PFSK-1 (cell line): ENCODE results near the gene FUBP3.

ENCODE experiments used
- FOXP2 ChIP-seq: optimal IDR thresholded peaks from 2 replicates; pipeline ENCODE3; 2011; ENCODE audit warnings: borderline replicate concordance, control low read depth, inconsistent platforms; ENCODE audit not compliant: insufficient read depth; ENCODE audit errors: extremely low read length, extremely low read depth
- POLR2AphosphoS5 ChIP-seq: IDR thresholded peaks from 2 replicates; pipeline ENCODE4 v1.6.1; 2012; ENCODE audit warnings: low read depth, mild to moderate bottlenecking, control low read depth, low read length, moderate library complexity
- SIN3A ChIP-seq: IDR thresholded peaks from 2 replicates; pipeline ENCODE4 v1.6.1; 2012; ENCODE audit warnings: mild to moderate bottlenecking, low read length, moderate library complexity, borderline replicate concordance; ENCODE audit not compliant: insufficient read depth
- TAF1 ChIP-seq: IDR thresholded peaks from 2 replicates; pipeline ENCODE4 v1.6.1; 2012; ENCODE audit warnings: low read length, control low read depth, borderline replicate concordance; ENCODE audit not compliant: insufficient read depth
- TF ChIP-seq, protein P1 (sequence below), 2 experiments: IDR thresholded peaks; 2 replicates each; pipeline versions ENCODE4 v1.6.1 to v1.8.0; 2011 to 2012; ENCODE audit warnings: low read depth in 2 of 2, low read length in 2 of 2, control low read depth in 1 of 2, inconsistent platforms in 1 of 2, mild to moderate bottlenecking in 1 of 2, moderate library complexity in 1 of 2; ENCODE audit not compliant: insufficient read depth in 1 of 2

DNA sequence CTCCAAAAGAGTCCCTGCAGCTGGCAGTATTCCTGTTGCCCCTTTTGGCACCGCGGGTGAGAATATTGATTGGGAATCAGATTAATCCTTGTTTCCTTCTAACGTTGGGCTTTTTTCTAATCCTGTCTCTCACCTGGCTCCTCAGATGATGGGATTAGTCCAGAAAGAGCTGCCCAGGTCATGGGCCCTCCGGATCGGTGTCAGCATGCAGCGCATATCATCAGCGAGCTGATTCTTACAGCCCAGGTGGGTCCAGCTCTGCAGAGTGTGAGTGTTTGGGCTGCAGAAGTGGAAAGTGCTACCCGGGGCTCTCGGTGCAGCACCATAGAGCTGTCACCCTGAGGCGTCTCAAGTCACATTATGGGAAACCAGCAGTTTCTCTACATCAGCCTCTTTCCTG lies 44.1 kb downstream of the FUBP3 start:
- no peak for TF ChIP-seq POLR2AphosphoS5
- TF ChIP-seq FOXP2 = no peak
- no peak for TF ChIP-seq SIN3A
- no peak for TF ChIP-seq TAF1
- TF ChIP-seq, protein P1, sequence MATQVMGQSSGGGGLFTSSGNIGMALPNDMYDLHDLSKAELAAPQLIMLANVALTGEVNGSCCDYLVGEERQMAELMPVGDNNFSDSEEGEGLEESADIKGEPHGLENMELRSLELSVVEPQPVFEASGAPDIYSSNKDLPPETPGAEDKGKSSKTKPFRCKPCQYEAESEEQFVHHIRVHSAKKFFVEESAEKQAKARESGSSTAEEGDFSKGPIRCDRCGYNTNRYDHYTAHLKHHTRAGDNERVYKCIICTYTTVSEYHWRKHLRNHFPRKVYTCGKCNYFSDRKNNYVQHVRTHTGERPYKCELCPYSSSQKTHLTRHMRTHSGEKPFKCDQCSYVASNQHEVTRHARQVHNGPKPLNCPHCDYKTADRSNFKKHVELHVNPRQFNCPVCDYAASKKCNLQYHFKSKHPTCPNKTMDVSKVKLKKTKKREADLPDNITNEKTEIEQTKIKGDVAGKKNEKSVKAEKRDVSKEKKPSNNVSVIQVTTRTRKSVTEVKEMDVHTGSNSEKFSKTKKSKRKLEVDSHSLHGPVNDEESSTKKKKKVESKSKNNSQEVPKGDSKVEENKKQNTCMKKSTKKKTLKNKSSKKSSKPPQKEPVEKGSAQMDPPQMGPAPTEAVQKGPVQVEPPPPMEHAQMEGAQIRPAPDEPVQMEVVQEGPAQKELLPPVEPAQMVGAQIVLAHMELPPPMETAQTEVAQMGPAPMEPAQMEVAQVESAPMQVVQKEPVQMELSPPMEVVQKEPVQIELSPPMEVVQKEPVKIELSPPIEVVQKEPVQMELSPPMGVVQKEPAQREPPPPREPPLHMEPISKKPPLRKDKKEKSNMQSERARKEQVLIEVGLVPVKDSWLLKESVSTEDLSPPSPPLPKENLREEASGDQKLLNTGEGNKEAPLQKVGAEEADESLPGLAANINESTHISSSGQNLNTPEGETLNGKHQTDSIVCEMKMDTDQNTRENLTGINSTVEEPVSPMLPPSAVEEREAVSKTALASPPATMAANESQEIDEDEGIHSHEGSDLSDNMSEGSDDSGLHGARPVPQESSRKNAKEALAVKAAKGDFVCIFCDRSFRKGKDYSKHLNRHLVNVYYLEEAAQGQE (IDR thresholded peaks at IDR 0.05; ENCODE audit: insufficient read depth in 1 of 2, low read depth in 2 of 2, low read length in 2 of 2) = no peak
